Stimulated activated naive CD8-positive, alpha-beta T cell treated with anti-CD3 and anti-CD28 coated beads, Interleukin-15, Interleukin-2, amounts not matched to agents 100 ng/mL and 50 ng/mL, for 24 hours (primary cell): Measurements from ENCODE around the gene SYNM.
"Not testable (repeated sequence)": the region's sequence is repeated elsewhere in the genome, so short reads cannot be mapped to it uniquely, and the experiment has no call there.

ENCODE experiments used
- H3K27ac Mint-ChIP-seq: one replicate; pipeline ENCODE4 v1.8.0; 2021; ENCODE audit warnings: mild to moderate bottlenecking, mixed read lengths
- H3K27me3 Mint-ChIP-seq: one replicate; pipeline ENCODE4 v1.8.0; 2021; ENCODE audit warnings: mixed read lengths
- H3K36me3 Mint-ChIP-seq: one replicate; pipeline ENCODE4 v1.8.0; 2021; ENCODE audit warnings: low read depth, mixed read lengths
- H3K4me1 Mint-ChIP-seq: one replicate; pipeline ENCODE4 v1.8.0; 2021; ENCODE audit warnings: low read depth, mixed read lengths
- H3K4me3 Mint-ChIP-seq: one replicate; pipeline ENCODE4 v1.8.0; 2021; ENCODE audit warnings: mild to moderate bottlenecking, mixed read lengths
- H3K9me3 Mint-ChIP-seq: one replicate; pipeline ENCODE4 v1.8.0; 2021; ENCODE audit warnings: mixed read lengths

The SYNM gene, protein sequence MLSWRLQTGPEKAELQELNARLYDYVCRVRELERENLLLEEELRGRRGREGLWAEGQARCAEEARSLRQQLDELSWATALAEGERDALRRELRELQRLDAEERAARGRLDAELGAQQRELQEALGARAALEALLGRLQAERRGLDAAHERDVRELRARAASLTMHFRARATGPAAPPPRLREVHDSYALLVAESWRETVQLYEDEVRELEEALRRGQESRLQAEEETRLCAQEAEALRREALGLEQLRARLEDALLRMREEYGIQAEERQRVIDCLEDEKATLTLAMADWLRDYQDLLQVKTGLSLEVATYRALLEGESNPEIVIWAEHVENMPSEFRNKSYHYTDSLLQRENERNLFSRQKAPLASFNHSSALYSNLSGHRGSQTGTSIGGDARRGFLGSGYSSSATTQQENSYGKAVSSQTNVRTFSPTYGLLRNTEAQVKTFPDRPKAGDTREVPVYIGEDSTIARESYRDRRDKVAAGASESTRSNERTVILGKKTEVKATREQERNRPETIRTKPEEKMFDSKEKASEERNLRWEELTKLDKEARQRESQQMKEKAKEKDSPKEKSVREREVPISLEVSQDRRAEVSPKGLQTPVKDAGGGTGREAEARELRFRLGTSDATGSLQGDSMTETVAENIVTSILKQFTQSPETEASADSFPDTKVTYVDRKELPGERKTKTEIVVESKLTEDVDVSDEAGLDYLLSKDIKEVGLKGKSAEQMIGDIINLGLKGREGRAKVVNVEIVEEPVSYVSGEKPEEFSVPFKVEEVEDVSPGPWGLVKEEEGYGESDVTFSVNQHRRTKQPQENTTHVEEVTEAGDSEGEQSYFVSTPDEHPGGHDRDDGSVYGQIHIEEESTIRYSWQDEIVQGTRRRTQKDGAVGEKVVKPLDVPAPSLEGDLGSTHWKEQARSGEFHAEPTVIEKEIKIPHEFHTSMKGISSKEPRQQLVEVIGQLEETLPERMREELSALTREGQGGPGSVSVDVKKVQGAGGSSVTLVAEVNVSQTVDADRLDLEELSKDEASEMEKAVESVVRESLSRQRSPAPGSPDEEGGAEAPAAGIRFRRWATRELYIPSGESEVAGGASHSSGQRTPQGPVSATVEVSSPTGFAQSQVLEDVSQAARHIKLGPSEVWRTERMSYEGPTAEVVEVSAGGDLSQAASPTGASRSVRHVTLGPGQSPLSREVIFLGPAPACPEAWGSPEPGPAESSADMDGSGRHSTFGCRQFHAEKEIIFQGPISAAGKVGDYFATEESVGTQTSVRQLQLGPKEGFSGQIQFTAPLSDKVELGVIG (N-terminal part only)

DNA sequence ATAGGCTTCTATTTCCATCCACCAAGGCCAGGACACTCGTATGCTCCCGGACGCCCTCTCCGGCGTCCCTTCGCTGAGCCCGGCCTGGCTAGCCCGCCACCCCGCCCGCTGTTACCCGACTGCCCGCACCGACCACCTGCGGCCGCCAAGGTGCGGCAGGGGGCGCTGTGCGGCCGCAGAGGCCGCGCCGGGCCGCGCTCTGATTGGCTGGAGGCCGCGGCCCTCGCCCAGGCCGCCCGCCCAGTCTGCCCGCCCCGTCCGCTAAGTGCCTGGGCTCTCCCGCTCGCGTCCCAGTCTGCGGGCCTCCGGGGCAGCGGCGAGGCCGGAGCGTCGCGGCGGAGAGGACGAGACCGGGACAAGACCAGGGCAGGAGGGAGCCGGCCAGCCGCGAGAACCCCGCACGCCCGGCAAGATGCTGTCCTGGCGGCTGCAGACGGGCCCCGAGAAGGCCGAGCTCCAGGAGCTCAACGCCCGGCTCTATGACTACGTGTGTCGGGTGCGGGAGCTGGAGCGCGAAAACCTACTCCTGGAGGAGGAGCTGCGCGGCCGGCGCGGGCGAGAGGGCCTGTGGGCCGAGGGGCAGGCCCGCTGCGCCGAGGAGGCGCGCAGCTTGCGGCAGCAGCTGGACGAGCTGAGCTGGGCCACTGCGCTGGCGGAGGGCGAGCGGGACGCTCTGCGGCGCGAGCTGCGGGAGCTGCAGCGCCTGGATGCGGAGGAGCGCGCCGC, at the start of gene SYNM:
TSS of gene SYNM (plus strand) at position 293 of the 726 bp plus-strand sequence. CDS start at position 413, 120 bp downstream.
- peak within 1 kb of the TSS; percentile 66 for H3K4me3 Mint-ChIP-seq
- H3K27ac Mint-ChIP-seq = no peak within 1 kb of the TSS
- no peaks in the 10 kb centered on the region for H3K9me3 Mint-ChIP-seq
- peaks cover 51% of the 10 kb centered on the region for H3K27me3 Mint-ChIP-seq
- no peaks in the 10 kb centered on the region for H3K36me3 Mint-ChIP-seq
- H3K4me1 Mint-ChIP-seq = peaks cover 3% of the 10 kb centered on the region

DNA sequence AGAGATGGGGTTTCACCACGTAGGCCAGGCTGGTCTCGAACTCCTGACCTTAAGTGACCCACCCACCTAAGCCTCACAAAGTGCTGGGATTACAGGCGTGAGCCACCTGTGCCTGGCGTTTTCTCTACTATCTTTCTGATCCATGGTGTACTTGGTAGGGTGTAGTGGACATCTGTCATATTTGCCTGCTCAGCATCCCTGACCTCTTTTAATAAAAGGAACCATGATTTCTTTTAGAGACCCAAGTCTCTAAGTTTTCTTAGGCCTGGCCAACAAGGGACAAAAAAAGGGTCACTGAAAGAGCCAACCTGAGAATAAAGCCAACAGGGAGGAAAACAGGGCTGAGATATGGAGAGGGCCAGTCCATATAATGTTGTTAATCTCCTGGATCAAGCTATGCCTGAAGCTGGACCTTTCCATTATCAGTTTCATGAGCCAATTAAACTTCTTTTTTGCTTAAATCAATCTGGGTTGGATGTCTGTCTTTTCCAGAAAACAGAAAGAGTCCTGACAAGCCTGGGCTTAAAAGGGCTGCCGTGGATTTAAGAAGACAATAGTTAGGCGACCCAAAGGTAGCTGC, 49.2 kb upstream of the SYNM start:
- no peaks in the 10 kb centered on the region for H3K36me3 Mint-ChIP-seq
- no peaks in the 10 kb centered on the region for H3K9me3 Mint-ChIP-seq
- peaks cover 14% of the 10 kb centered on the region for H3K27me3 Mint-ChIP-seq
- H3K4me1 Mint-ChIP-seq = peaks cover 10% of the 10 kb centered on the region
- no peak overlapping the region for H3K4me3 Mint-ChIP-seq
- no peak overlapping the region for H3K27ac Mint-ChIP-seq

DNA sequence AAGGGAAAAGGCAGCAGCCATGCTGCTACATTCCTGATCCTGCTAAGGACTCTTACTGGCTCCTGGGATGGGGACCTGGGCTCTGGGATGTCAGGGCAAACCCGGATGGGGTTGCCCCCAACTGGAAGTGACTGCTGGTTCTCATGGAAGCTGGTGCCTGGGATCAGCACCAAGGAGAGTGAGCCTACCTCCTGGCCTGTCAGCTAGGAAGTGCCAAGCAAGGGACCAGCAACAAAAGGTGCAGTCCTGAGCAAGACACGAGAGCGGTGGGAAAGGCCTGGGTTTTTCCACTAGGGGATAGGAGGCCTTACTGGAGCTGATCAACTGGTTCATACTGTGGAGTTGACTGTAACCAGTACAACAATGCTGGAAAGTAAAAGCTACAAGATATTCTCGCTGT, 47.9 kb upstream of the SYNM start:
- no peaks in the 10 kb centered on the region for H3K9me3 Mint-ChIP-seq
- no peak overlapping the region for H3K27ac Mint-ChIP-seq
- no peaks in the 10 kb centered on the region for H3K36me3 Mint-ChIP-seq
- H3K27me3 Mint-ChIP-seq = peaks cover 26% of the 10 kb centered on the region
- no peak overlapping the region for H3K4me3 Mint-ChIP-seq
- H3K4me1 Mint-ChIP-seq = peaks cover 9% of the 10 kb centered on the region

DNA sequence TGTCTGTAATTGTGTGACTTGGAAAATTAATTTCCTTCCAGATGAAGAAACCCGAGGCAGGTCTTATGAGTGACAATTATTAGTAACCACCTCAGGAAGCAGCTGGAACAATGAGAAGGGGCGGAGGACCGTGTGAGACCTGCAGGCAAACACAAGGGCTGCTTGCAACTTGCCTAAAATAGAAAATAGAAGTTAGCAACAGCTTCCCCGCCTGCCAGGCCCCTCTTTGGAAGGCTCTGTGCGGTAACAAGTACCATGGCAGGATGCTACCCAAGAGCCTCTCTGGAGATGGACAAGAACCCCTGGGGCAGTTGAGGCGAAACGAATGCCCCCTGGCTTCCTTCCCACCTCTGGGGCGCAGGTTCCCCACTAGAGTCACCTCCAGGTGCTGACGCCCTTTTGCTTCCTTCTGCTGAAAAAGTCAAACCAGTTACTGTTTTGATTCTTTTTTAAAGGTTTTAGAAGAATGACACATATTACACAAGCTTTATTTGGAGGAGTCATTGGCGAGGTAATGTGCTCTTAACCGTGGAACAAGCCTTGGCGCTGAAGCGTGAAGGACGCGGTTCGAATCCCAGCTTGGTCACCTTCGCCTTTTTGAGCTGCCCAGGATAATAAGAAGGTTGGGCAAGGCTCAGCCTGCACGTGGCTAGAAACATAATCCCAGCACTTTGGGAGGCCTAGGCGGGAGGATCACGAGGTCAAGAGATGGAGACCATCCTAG, 47.0 kb upstream of the SYNM start:
- Mint-ChIP-seq H3K36me3 (no peaks in the 10 kb centered on the region), H3K27ac (no peak overlapping the region), H3K4me3 (peak overlapping the region; percentile 66), H3K27me3 (peaks cover 27% of the 10 kb centered on the region), H3K9me3 (no peaks in the 10 kb centered on the region), H3K4me1 (peaks cover 5% of the 10 kb centered on the region)

DNA sequence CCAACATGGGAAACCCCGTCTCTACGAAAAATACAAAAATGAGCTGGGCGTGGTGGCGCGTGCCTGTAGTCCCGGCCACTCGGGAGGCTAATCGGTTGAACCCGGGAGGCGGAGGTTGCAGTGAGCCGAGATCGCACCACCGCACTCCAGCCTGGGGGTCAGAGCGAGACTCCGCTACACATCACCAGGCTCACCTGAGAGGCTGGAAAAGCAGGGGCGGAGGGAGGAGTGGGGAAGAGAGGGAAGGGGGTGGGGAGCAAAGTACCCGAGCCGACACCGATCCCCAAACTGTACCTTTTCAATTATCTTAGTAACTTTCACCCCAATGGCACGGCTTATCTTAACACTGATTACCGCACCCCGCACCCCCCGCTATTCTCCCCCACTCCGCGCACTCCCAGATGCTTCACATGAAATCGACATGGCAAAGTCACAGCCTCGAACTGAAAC, 46.4 kb upstream of the SYNM start:
- peaks cover 27% of the 10 kb centered on the region for H3K27me3 Mint-ChIP-seq

DNA sequence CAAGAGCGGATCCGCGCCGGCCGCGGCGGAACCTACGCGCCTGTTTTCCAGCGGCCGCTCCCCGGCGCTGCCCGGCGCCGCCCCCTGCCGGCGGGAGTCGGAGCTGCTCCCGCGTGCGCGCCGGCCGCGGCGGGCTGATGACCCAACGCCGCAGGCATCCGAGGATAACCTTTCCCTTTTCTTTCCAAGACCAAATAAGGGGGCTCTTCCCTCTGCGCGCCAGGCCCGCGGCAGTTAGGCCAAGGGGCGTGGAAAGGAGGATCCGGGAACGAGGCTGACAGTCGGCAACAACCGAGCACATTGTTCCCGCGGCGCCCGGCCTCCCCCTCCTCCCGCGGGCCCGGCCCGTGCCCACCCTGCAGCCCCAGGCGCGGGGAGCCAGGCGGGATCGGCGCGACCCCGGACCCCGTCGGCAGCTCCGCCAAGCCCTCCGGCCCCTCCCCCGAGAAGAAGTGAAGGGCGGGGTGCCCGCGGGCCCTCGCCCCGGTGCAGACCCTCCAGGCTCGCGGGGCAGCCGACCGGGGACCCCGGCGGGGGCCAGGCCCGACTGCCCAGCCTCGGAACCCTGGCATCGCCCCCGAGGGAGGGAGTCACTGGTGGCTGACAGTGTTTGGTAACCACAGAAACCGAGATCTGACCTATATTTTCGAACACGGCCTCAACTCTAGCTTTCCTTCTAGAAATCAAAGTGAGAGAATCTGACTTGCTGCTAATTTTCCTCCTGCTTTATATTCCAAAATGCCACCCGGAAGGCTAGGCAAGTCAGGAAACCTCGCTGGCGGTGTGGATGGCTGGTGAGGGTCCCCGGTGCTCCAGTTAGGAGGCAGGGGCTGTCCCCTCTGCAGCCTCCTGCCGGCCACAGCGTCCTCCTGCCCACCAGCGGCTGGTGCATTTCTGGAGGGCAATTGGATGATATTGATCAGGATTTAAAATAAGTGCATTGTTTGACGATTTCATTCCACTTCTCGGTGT, 45.6 kb upstream of the SYNM start:
- Mint-ChIP-seq H3K4me3 (peak overlapping the region; percentile 60), H3K27ac (no peak overlapping the region), H3K36me3 (no peaks in the 10 kb centered on the region), H3K9me3 (no peaks in the 10 kb centered on the region), H3K27me3 (peaks cover 28% of the 10 kb centered on the region), H3K4me1 (peaks cover 5% of the 10 kb centered on the region)

More for the DNA sequence above, 46.4 kb upstream of the SYNM start:
- Mint-ChIP-seq H3K4me1 (peaks cover 5% of the 10 kb centered on the region), H3K36me3 (no peaks in the 10 kb centered on the region), H3K4me3 (peak overlapping the region; percentile 66), H3K9me3 (no peaks in the 10 kb centered on the region), H3K27ac (no peak overlapping the region)

DNA sequence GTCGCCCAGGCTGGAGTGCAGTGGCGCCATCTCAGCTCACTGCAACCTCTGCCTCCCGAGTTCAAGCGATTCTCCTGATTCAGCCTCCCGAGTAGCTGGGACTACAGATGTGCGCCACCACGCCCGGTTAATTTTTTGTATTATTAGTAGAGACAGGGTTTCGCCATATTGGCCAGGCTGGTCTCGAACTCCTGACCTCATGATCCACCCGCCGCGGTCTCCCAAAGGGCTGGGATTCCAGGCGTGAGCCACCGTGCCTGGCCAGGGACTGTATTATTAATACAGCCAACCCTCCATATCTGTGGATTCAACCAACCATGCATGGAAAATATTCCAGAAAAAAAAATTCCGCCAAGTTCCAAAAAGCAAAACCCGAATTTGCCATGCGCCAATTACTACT, 44.7 kb upstream of the SYNM start:
- H3K9me3 Mint-ChIP-seq, H3K36me3 Mint-ChIP-seq, H3K4me3 Mint-ChIP-seq, H3K4me1 Mint-ChIP-seq, H3K27ac Mint-ChIP-seq: not testable (repeated sequence)
- H3K27me3 Mint-ChIP-seq = peaks cover 32% of the 10 kb centered on the region

DNA sequence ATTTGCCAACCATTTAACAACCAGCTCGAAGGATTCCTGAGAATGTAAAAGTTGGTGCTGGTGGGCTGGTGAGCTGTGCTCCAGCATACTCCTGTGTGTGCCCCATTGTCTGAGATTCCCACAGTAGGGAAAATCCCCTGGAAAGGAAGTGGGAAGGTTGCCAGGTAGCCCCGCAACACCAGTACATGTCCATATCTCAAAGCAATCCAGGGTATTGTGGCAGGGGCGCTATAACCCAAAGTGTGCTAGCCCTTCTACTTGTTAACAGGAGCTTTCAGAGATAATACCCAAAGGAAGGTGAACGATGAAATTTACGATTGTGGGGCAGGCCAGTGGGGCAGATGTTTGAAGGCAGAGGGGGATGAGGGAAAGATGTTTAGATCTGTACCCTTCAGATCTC, 42.7 kb upstream of the SYNM start:
- H3K4me1 Mint-ChIP-seq = peaks cover 5% of the 10 kb centered on the region
- no peaks in the 10 kb centered on the region for H3K9me3 Mint-ChIP-seq
- peaks cover 32% of the 10 kb centered on the region for H3K27me3 Mint-ChIP-seq
- no peak overlapping the region for H3K27ac Mint-ChIP-seq
- no peak overlapping the region for H3K4me3 Mint-ChIP-seq
- no peaks in the 10 kb centered on the region for H3K36me3 Mint-ChIP-seq

DNA sequence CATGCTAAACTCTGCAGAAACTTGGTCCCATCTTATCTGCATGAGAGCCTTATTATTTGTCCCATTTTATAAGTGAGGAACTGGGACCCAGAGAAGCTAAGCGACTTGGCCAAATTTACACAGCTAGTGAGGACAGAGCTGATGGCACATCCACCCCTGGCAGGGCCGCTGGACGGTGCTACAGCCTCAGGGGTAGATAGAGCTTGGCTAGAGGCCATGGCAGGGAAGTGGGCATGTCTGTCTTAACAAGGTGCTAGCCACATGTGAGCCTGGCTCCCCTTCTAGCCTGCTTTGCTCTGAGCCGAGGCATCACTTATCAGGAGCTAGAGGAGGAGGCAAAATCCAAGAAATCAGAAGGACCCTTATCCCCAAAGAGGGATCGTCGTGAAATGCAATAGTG, 36.7 kb upstream of the SYNM start:
- Mint-ChIP-seq H3K27ac (no peak overlapping the region), H3K4me3 (no peak overlapping the region), H3K27me3 (peaks cover 5% of the 10 kb centered on the region), H3K4me1 (no peaks in the 10 kb centered on the region), H3K9me3 (no peaks in the 10 kb centered on the region), H3K36me3 (no peaks in the 10 kb centered on the region)

DNA sequence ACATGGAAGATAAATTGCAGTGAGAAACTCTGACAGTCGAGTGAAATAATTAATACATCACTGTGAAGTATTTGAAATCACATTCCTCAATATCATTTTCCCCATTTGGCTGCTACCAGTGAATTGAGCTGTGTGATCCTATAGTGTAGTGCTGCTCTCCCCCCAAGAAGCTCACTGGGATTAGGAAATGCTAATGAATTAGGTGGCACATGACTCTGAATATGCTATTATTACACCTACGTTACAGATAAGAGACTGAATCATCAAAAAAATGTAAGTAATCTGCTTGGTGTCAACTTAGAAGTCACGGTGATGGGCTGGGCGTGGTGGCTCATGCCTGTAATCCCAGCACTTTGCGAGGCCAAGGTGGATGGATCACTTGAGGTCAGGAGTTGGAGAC, 34.7 kb upstream of the SYNM start:
- Mint-ChIP-seq H3K4me3 (no peak overlapping the region), H3K27me3 (no peaks in the 10 kb centered on the region), H3K9me3 (no peaks in the 10 kb centered on the region)

DNA sequence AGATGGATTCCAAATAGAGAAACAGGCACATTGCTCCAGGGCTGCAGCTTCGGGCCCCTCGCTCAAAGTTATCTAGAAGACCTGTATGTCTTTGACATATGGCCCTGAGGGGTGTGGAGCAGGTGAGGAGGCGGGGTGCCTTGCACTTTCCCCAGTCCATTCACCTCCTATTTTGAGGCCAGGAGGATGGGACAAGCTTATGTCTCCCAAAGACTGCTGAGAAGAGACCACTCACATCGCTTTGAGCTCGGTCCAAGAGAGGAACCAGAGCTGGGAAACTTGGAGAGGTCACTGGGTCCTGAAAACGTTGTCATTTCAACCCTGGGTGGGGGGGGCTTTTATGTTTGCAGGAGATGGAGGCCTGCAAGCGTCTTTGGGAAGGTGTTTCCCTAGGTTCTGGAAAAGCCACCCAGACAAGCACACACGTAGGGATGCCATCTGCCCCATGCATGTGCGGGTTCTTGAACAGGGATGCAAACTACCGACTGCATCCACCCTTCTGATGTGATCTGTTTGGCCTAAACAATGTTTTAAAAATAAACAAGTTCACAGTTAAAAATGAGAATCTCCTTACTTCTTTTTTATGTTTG, 33.7 kb upstream of the SYNM start:
- H3K27ac Mint-ChIP-seq = no peak overlapping the region
- H3K27me3 Mint-ChIP-seq = no peaks in the 10 kb centered on the region
- H3K4me3 Mint-ChIP-seq = no peak overlapping the region
- H3K9me3 Mint-ChIP-seq = no peaks in the 10 kb centered on the region
- H3K4me1 Mint-ChIP-seq = peaks cover 3% of the 10 kb centered on the region
- no peaks in the 10 kb centered on the region for H3K36me3 Mint-ChIP-seq

More for the DNA sequence above, 34.7 kb upstream of the SYNM start:
- Mint-ChIP-seq H3K36me3 (no peaks in the 10 kb centered on the region), H3K27ac (no peak overlapping the region), H3K4me1 (no peaks in the 10 kb centered on the region)

DNA sequence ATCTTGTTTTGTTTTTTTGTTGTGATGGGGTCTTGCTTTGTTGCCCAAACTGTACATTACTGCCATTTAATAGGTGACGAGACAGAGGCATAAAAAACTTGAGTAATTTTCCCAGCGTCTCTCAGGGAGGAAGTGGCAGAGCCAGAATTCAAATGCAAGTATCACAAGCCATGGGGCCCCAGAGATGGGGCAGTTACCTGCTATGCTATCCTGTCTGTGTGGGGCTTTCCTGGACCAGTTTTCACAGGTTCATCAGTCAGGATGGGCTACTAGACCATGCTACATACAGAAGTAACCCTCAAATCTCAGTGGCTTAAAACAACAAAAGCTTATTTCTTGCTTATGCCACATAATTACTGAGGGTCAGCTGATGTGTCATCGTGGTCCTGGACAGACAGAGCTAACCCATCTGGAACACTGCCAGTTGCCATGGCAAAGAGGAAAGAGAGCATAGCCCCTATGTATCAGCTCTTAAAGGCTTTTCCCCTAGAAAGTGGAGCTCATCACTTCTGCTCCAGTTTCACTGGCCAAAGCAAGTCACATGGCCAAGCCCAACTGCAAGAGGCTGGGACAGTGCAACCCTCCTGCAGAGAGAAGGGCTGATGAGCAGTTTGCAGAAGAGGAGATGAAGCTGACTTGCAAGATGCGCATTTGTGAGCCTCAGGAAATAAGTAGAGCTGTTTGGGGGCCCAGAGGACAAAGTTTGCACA, 31.7 kb upstream of the SYNM start:
- Mint-ChIP-seq H3K9me3 (no peaks in the 10 kb centered on the region), H3K27me3 (no peaks in the 10 kb centered on the region), H3K27ac (no peak overlapping the region), H3K4me1 (peaks cover 8% of the 10 kb centered on the region), H3K4me3 (no peak overlapping the region), H3K36me3 (no peaks in the 10 kb centered on the region)
